ENCODE measurements around the gene TPSAB1.

GRCh38 chr16:1272453-1273198 is 32.1 kb downstream of the TPSAB1 start:
- no peak for TF ChIP-seq POLR2A (IDR thresholded peaks at IDR 0.05; ENCODE audit: borderline replicate concordance, extremely low read depth, insufficient read depth, insufficient read length)
- no peak for TF ChIP-seq SP1 (IDR thresholded peaks at IDR 0.05; ENCODE audit: low read depth)
- no peak for TF ChIP-seq JUND (IDR thresholded peaks at IDR 0.05)

All from HCT116 (cell line).